ENCODE data around the gene DMD. TPM values are rescaled to one million over a fixed set of nuclear protein-coding genes. Genes with fewer than 3 reads are reported as not detected.

Gene DMD
- total RNA-seq, 1 experiment from 2014 or later, result 25.3 TPM

DNA sequence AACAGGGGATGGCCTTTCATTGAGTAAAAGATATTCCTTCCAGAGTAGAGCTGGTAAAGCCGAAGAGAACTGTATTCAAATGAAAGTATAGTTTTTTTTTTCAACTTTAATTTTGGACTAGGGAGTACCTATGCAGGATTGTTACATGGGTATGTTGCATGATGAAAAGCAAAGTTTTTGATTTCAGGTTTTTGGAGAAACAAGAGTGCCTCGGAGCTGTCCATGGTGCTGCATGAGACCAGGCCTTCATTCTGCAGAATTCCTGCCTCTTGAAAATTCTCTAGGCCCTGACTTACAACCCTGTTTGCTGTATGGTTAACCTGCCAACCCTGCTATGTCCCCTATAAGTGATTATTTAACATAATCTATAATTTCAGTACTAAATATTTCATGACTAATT is 1073.8 kb downstream of the DMD start:
- H3K36me3 ChIP-seq (ENCODE audit: low read depth), result no peaks in the 10 kb centered on the region
- BruUV-seq (replicated peaks), result no TSS peak
- no peaks in the 10 kb centered on the region for H3K9me3 ChIP-seq (ENCODE audit: insufficient read depth, low read depth)
- POLR2A ChIA-PET (ENCODE audit: unreplicated experiment), result no interaction called here
- intact Hi-C loops (cut with micrococcal nuclease; ENCODE audit: unreplicated experiment), result no loop called here
- H3K27ac ChIP-seq, result no peak overlapping the region
- H2AFZ ChIP-seq, result no peak overlapping the region
- no peaks in the 10 kb centered on the region for H3K9me2 ChIP-seq (ENCODE audit: insufficient read depth)
- H3K27me3 ChIP-seq (ENCODE audit: insufficient read depth, low read depth), result no peaks in the 10 kb centered on the region
- no peaks in the 10 kb centered on the region for H3F3A ChIP-seq (ENCODE audit: insufficient read depth, low read depth)
- H3K4me1 ChIP-seq (replicated peaks; ENCODE audit: insufficient read depth), result no peaks in the 10 kb centered on the region
- TF ChIP-seq EZH2 (IDR thresholded peaks at IDR 0.05; ENCODE audit: low read depth) (no peak), CTCF (conservative IDR thresholded peaks at IDR 0.05) (no peak)
- H3K79me2 ChIP-seq (ENCODE audit: low read depth), result no peaks in the 10 kb centered on the region
- DNase-seq, result no peak
- CTCF ChIA-PET, result no interaction called here
- no peak overlapping the region for H3K4me3 ChIP-seq
- H3K4me2 ChIP-seq, result no peak overlapping the region
- H4K20me1 ChIP-seq (ENCODE audit: insufficient read depth), result no peaks in the 10 kb centered on the region

DNA sequence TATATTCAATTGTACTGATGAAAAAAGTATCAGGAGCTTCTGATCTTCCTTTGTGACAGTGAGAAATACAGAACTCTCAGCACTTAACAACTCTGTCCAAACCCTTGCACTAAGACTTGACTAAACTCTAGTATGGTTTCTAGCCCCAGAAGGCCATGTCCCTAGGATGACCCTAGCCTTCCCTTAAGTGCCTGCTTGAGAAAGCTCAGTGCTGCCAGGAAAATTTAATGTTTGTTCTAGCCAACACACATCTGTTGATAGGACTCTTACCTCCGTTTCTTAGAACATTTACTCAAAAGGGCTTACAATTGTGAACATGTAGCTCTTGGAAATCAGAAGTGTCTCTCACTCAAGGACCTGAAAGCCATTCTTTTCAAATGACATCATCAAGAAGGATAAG is 1084.4 kb downstream of the DMD start:
- H3K79me2 ChIP-seq (ENCODE audit: low read depth), result no peaks in the 10 kb centered on the region
- no peak for TF ChIP-seq CTCF (conservative IDR thresholded peaks at IDR 0.05)
- no peak for TF ChIP-seq EZH2 (IDR thresholded peaks at IDR 0.05; ENCODE audit: low read depth)
- H3K9me2 ChIP-seq (ENCODE audit: insufficient read depth), result no peaks in the 10 kb centered on the region
- no peak overlapping the region for H3K27ac ChIP-seq
- H3K4me2 ChIP-seq, result no peak overlapping the region
- BruUV-seq (replicated peaks), result no TSS peak
- DNase-seq, result no peak
- H2AFZ ChIP-seq, result no peak overlapping the region
- no peaks in the 10 kb centered on the region for H3K4me1 ChIP-seq (replicated peaks; ENCODE audit: insufficient read depth)
- no peaks in the 10 kb centered on the region for H4K20me1 ChIP-seq (ENCODE audit: insufficient read depth)
- H3K36me3 ChIP-seq (ENCODE audit: low read depth), result no peaks in the 10 kb centered on the region
- no peak overlapping the region for H3K4me3 ChIP-seq
- no peaks in the 10 kb centered on the region for H3F3A ChIP-seq (ENCODE audit: insufficient read depth, low read depth)
- POLR2A ChIA-PET (ENCODE audit: unreplicated experiment), result no interaction called here
- no peaks in the 10 kb centered on the region for H3K9me3 ChIP-seq (ENCODE audit: insufficient read depth, low read depth)
- intact Hi-C loops (cut with micrococcal nuclease; ENCODE audit: unreplicated experiment), result no loop called here
- CTCF ChIA-PET, result no interaction called here
- no peaks in the 10 kb centered on the region for H3K27me3 ChIP-seq (ENCODE audit: insufficient read depth, low read depth)

GRCh38 chrX:32118832-32119231 is 1092.5 kb downstream of the DMD start:
- no peaks in the 10 kb centered on the region for H3F3A ChIP-seq (ENCODE audit: insufficient read depth, low read depth)
- H3K4me3 ChIP-seq, result no peak overlapping the region
- no peaks in the 10 kb centered on the region for H3K9me2 ChIP-seq (ENCODE audit: insufficient read depth)
- TF ChIP-seq EZH2 (IDR thresholded peaks at IDR 0.05; ENCODE audit: low read depth) (no peak), CTCF (conservative IDR thresholded peaks at IDR 0.05) (no peak)
- no peaks in the 10 kb centered on the region for H3K36me3 ChIP-seq (ENCODE audit: low read depth)
- no peak overlapping the region for H3K27ac ChIP-seq
- no TSS peak for BruUV-seq (replicated peaks)
- H3K27me3 ChIP-seq (ENCODE audit: insufficient read depth, low read depth), result no peaks in the 10 kb centered on the region
- ChIA-PET POLR2A (ENCODE audit: unreplicated experiment) (no interaction called here), CTCF (no interaction called here)
- no peak for DNase-seq
- no peak overlapping the region for H2AFZ ChIP-seq
- no peaks in the 10 kb centered on the region for H4K20me1 ChIP-seq (ENCODE audit: insufficient read depth)
- H3K79me2 ChIP-seq (ENCODE audit: low read depth), result no peaks in the 10 kb centered on the region
- H3K9me3 ChIP-seq (ENCODE audit: insufficient read depth, low read depth), result no peaks in the 10 kb centered on the region
- H3K4me2 ChIP-seq, result no peak overlapping the region
- no peaks in the 10 kb centered on the region for H3K4me1 ChIP-seq (replicated peaks; ENCODE audit: insufficient read depth)
- intact Hi-C loops (cut with micrococcal nuclease; ENCODE audit: unreplicated experiment), result no loop called here
